HFF-Myc (cell line): Measurements from ENCODE around the gene NKX6-2.
"Not testable (repeated sequence)": the region's sequence is repeated elsewhere in the genome, so short reads cannot be mapped to it uniquely, and the experiment has no call there.

ENCODE experiments used
- DNase-seq: peaks from one replicate; pipeline ENCODE4 v3.0.0-alpha.2; 2011; ENCODE audit warnings: low read depth; ENCODE audit errors: extremely low read depth
- H3K4me3 ChIP-seq: replicated peaks from 2 replicates; pipeline ENCODE4 v1.5.1; 2011; ENCODE audit warnings: low read depth, mild to moderate bottlenecking, control low read depth, low read length
- CTCF ChIP-seq: IDR thresholded peaks from 2 replicates; pipeline ENCODE4 v1.5.1; 2012; ENCODE audit warnings: mild to moderate bottlenecking, low read depth, low read length, control low read depth; ENCODE audit errors: missing control alignments

Gene NKX6-2

GRCh38 chr10:132743925-132744490 is 41.9 kb downstream of the NKX6-2 start:
- TF ChIP-seq CTCF, result no peak
- no peak for DNase-seq
- no peak overlapping the region for H3K4me3 ChIP-seq

DNA sequence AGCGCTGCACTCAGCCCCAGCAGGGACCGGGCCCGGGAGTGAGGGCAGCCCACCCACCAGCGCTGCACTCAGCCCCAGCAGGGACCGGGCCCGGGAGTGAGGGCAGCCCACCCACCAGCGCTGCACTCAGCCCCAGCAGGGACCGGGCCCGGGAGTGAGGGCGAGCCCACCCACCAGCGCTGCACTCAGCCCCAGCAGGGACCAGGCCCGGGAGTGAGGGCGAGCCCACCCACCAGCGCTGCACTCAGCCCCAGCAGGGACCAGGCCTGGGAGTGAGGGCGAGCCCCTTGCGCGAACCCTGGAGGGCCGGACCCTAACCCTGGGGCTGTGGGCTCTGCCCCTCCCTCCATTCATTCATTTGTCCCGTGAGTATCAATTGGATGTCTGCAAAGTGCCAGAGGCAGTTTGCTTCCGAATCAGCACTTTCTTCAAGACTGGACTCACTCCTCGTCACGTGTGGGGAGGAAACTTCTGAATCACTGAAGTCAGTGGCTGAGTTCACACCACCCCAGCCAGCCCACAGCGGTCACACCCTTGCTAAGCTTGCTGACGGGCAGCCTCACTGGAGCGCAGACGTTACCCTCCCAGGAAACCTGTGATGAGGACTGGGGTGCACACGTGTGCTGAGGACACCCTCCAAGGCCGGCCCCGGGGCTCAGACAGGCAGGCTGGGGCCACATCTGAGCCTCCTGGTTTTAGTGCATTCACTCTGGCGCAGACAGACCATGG is 42.6 kb downstream of the NKX6-2 start:
- H3K4me3 ChIP-seq, DNase-seq: not testable (repeated sequence)

GRCh38 chr10:132742837-132743194 is 43.1 kb downstream of the NKX6-2 start:
- no peak for DNase-seq
- no peak overlapping the region for H3K4me3 ChIP-seq
- TF ChIP-seq CTCF, result no peak

GRCh38 chr10:132742167-132742836 is 43.6 kb downstream of the NKX6-2 start:
- no peak for DNase-seq
- no peak for TF ChIP-seq CTCF
- no peak overlapping the region for H3K4me3 ChIP-seq

DNA sequence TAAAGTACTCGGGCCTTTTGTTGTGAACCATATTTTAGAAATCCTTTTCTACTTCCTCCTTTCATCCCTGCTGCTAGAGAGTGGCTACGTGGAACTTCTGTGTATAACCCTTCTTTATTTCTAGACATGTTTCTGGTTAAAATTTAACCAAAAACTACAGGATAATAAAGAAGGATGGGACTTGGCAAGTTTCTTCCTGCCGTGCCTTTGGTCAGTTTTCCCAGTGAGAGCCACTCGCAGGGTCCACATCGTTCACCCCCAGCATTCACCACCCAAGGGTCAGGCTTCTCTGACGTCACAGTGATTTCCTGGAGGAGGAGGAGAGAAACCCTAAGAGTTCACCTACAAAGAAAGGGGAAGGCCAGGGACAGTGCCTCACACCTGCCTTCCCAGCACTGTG is 45.4 kb downstream of the NKX6-2 start:
- TF ChIP-seq CTCF, result no peak
- no peak overlapping the region for H3K4me3 ChIP-seq
- no peak for DNase-seq

DNA sequence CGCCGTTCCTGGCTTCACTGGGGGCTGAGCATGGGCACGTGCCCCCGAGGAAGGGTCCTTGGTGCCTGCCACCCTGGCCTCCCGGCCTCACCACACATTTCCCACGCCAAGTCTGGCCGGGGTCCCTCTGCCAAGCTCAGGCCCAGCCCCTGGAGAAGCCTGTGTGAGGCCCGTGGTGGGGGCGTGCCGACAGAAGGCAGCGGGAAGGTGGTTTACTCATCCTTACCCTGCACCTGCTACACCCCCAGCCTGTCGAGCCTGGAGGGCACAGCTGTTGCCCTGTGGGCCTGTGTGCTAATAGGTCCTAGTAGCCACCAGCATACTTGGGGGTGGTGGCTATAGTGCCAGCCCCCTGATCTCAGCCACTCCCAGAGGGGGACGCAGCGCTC is 46.7 kb downstream of the NKX6-2 start:
- TF ChIP-seq CTCF, result no peak
- no peak for DNase-seq
- no peak overlapping the region for H3K4me3 ChIP-seq

DNA sequence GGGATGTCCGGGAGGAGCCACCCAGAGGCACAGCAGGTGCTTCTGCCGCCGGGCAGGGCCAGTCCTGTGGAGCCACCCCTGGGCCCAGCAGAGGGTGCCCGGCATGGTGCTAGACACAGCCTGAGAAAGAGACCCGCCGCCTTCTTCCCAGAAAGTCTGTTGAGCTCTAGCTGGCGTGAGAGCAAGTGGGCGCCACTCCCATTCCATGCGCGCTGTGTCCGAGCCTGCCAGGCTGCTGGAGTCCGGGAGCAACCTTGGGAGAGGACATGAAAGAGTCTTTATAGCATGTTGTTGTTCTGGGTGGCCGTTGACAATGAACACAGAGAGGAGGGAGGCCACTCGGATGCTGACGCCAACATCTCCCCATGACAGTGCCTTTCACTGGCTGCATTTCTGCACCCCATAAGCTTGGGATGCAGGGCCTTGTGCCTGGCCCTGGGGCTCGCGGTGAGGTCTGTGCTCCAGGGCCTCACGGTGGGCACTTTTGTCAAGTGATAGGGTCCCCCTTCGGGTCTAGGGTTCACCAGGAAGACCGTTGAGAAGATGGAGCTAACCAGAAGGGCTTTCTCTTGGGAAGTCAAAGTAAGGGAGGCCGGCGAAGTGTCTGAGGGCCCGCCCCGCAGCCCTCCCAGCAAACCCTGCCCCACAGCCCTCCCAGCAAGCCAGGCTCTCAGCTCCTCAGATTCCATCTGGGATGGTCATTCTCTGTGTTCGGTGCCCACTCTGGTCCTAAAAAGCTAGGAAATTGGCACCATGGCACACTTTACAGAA is 47.3 kb downstream of the NKX6-2 start:
- no peak for TF ChIP-seq CTCF
- no peak overlapping the region for H3K4me3 ChIP-seq
- no peak for DNase-seq
